AG09319 (cell line): ENCODE data around the gene DNAH8.

ENCODE experiments used
- DNase-seq: peaks from one replicate; pipeline ENCODE4 v3.0.0-alpha.2; 2010; ENCODE audit warnings: low read depth; ENCODE audit errors: extremely low read depth
- CTCF ChIP-seq: IDR thresholded peaks from 2 replicates; pipeline ENCODE4 v1.5.1; 2011; ENCODE audit warnings: low read depth, mild to moderate bottlenecking, inconsistent platforms, low read length, moderate library complexity

Gene DNAH8

DNA sequence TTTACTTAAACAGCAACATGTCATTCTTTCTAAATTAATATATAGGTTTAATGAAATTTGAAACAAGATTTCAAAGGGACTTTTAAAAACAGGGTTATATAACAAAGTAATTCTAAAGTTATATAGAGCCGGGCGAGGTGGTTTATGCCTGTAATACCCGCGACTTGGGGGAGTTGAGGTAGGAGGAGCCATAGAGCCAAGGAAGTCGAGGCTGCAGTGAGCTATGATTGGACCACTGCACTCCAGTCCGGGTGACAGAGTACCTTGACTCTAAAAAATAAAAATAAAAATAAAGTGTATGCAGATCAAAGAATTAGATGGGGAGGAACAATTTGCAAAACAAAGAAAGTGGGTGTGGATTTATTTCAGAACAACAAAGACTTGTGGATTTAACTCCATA, 182.4 kb downstream of the DNAH8 start:
- no peak for TF ChIP-seq CTCF

DNA sequence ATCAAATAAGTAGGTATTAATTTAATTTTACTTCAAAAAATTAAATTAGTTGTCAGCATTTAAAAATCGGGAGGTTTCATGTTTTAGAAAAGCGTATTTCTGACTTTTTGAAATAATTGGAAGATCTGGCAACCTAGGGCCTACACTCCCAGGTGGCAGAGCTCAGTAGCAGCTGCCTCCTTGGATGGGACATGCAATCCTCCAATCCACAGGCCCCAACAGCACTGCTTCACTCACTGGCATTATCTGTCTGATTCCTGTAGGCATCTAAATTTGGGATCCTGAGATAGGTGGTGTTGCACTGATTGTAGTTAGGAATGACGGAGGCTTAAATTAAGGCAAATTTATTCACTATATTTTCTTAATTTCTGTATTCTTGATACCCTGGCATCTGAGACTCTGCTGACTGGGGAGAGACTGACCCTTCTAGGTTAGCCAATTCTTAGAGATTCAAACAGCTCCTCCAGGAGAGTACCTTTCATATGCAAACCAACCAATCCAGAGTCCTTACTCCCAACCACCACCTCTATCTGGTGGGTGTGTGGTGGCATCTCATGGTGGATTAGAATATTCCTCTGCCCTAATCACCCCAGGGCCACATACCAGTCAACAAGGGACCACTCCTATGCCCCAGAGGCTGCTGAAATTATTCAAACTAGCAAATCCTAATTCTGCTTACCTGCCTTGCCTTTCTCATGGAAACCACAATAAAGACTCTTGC, 186.9 kb downstream of the DNAH8 start:
- TF ChIP-seq CTCF: no peak
- no peak for DNase-seq

More for the DNA sequence above, 182.4 kb downstream of the DNAH8 start:
- DNase-seq: no peak

DNA sequence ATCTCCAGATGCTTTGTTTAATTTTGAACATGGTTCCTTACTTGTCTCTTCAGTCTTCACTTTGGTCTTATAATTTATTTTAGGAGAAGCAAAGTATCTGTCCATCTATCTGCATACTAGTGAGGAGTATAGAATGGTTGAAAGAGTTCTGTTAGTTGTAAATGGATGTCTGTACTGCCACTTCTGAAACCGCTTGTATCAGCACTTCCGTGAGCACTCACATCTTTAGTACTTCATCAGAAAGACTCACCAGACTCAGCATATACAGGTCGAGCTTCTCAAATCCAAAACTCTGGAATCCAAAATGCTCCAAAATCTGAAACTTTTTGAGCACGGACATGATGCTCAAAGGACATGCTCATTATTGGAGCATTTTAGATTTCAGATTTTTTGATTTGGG, 191.5 kb downstream of the DNAH8 start:
- TF ChIP-seq CTCF: no peak
- no peak for DNase-seq

GRCh38 chr6:38907264-38907663, 192.2 kb downstream of the DNAH8 start:
- no peak for DNase-seq
- TF ChIP-seq CTCF: no peak

- TF ChIP-seq CTCF: no peak
- no peak for DNase-seq
These were observed 194.1 kb downstream of the DNAH8 start for GRCh38 chr6:38909015-38909730.

DNA sequence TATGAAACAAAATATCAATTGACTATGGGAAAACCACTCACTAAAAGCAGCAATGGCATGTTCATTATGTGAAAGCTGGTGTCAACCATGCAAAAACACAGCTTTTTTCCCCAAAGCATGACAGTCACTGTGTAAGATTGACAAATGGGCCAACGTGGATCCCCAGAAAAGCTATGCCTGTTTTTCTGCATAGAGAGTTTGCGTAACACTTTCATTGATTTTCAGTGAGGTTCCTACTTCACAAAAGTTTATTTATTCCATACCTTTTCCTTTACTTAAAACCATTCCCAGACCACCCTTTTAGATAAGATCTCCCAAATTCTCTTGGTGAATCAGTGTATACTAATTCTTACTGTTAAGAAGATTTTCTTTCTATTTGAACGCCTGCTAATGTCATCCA, 195.1 kb downstream of the DNAH8 start:
- no peak for DNase-seq
- no peak for TF ChIP-seq CTCF

- no peak for TF ChIP-seq CTCF
- DNase-seq: no peak
These were observed 197.3 kb downstream of the DNAH8 start for GRCh38 chr6:38912378-38912777.
